ENCODE results near the gene IQCK. TPM values are rescaled to one million over a fixed set of nuclear protein-coding genes. Genes with fewer than 3 reads are reported as not detected.

IQCK gene
- polyA plus RNA-seq, 3 donors = 0.52 to 1.2 (median 0.58) TPM

GRCh38 chr16:19697756-19698318 lies 20.2 kb upstream of the IQCK start:
- no peak overlapping the region for H3K4me2 ChIP-seq (replicated peaks; ENCODE audit: extremely low read depth, low read length, poor library complexity, severe bottlenecking)
- no peaks in the 10 kb centered on the region for H3K79me2 ChIP-seq (ENCODE audit: insufficient read depth, low read length)
- Mint-ChIP-seq H3K4me1 (peaks cover 16% of the 10 kb centered on the region), H3K27me3 (ENCODE audit: low read depth in 3 of 3) (peaks cover 0 to 3% (median 2%) of the 10 kb centered on the region in 3 donors), H3K4me3 (no peak overlapping the region), H3K36me3 (peaks cover 64 to 76% of the 10 kb centered on the region in 2 donors), H3K9me3 (no peaks in the 10 kb centered on the region), H3K27ac (peak overlapping the region in 2 of 7 donors; percentile 24 to 77)
- DNase-seq = no peak
- intact Hi-C loops (cut with micrococcal nuclease) = loop anchor here in 1 of 2 donors (5.0 kb wide), 1 partner anchor 39 kb away; no protein-coding TSS in a partner anchor
- no peak overlapping the region for H3K27ac ChIP-seq (ENCODE audit: low read depth in 1 of 2, low read length in 2 of 2)
- H3K36me3 ChIP-seq (replicated peaks in 1 of 2; ENCODE audit: control insufficient read depth in 1 of 2, insufficient read depth in 2 of 2, low read length in 2 of 2) = peaks cover 44 to 75% of the 10 kb centered on the region in 2 donors
- H3K9ac ChIP-seq (ENCODE audit: insufficient read depth, low read length, poor library complexity, severe bottlenecking) = no peak overlapping the region
- H4K20me1 ChIP-seq (ENCODE audit: insufficient read depth, low read length) = no peaks in the 10 kb centered on the region
- H3K4me3 ChIP-seq (replicated peaks in 1 of 3; ENCODE audit: low read depth in 2 of 3, low read length in 3 of 3) = no peak overlapping the region
- no peaks in the 10 kb centered on the region for H3K9me3 ChIP-seq (replicated peaks in 1 of 2; ENCODE audit: control insufficient read depth in 1 of 2, insufficient read depth in 1 of 2, low read length in 2 of 2)
- H3K4me1 ChIP-seq (ENCODE audit: control insufficient read depth in 1 of 2, insufficient read depth in 2 of 2, low read length in 2 of 2) = peaks cover 9 to 12% of the 10 kb centered on the region in 2 donors
- no peaks in the 10 kb centered on the region for H3K27me3 ChIP-seq (ENCODE audit: control insufficient read depth in 2 of 2, insufficient read depth in 2 of 2, low read length in 2 of 2)
- no peak for TF ChIP-seq CTCF (IDR thresholded peaks at IDR 0.05)
- no peak overlapping the region for H2AFZ ChIP-seq (ENCODE audit: insufficient read depth, low read depth, low read length, poor library complexity, severe bottlenecking)
- 95% methylated on average over 5 of the region's 8 CpGs for WGBS (ENCODE audit: insufficient coverage)

DNA sequence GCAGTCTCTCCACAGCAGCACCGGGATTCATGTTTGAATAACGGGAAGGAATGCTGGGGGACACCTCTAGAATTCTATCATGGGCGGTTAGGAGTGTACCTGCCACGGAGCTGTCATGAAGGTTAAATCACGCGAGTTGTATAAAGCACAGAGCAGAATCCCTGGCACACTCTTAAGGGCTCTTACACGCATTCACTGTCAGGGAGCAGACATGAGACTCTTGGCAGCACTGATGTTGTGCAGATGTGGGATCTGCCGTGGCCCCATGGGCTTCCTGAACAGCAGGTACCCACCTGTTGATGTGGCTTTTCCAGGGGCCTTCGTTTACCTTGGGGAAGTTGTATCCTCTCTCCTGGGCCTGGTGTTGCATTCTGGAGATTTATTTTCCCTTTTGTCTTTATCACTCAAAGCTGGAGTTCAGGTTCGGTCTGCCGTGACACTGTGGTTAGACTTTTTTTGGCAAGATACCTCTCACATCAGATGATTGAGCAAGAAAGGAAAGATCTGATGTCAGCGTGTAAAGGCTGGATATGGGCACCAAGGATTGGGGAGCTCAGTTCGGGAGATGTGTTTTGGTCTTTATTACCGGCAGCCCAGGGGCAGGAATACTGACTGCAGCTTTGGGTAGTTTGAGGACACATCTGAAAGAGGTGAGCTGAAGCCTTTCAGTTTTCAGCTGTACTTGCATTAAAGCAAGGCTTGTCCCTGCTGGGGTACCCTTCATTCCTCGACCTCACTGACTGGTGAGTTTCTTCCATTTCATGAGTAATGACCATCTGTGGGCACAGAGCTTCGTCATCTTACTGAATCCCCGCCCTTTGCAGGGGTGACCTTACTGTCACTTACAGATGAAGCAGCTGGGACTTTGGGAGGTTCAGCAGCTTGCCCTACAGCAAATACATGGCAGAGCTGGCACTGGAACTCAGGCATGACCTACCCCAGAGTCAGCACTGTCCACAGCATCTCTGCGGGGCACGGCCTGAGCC lies 19.3 kb upstream of the IQCK start:
- H3K4me2 ChIP-seq (replicated peaks; ENCODE audit: extremely low read depth, low read length, poor library complexity, severe bottlenecking) = no peak overlapping the region
- H3K36me3 Mint-ChIP-seq = peaks cover 65 to 76% of the 10 kb centered on the region in 2 donors
- H3K27ac Mint-ChIP-seq = peak overlapping the region in 3 of 7 donors; percentile 24 to 77 (median 59)
- H3K27me3 ChIP-seq (ENCODE audit: control insufficient read depth in 2 of 2, insufficient read depth in 2 of 2, low read length in 2 of 2) = no peaks in the 10 kb centered on the region
- WGBS (ENCODE audit: insufficient coverage) = 94% methylated on average over 15 of the region's 19 CpGs
- H3K27me3 Mint-ChIP-seq (ENCODE audit: low read depth in 3 of 3) = peaks cover 0 to 3% (median 2%) of the 10 kb centered on the region in 3 donors
- intact Hi-C loops (cut with micrococcal nuclease) = loop anchor here in 1 of 2 donors (5.0 kb wide), 1 partner anchor 39 kb away; no protein-coding TSS in a partner anchor
- H3K36me3 ChIP-seq (replicated peaks in 1 of 2; ENCODE audit: control insufficient read depth in 1 of 2, insufficient read depth in 2 of 2, low read length in 2 of 2) = peaks cover 46 to 77% of the 10 kb centered on the region in 2 donors
- no peak overlapping the region for H3K9ac ChIP-seq (ENCODE audit: insufficient read depth, low read length, poor library complexity, severe bottlenecking)
- H4K20me1 ChIP-seq (ENCODE audit: insufficient read depth, low read length) = no peaks in the 10 kb centered on the region
- no peak for DNase-seq
- peaks cover 23% of the 10 kb centered on the region for H3K4me1 Mint-ChIP-seq
- no peak for TF ChIP-seq CTCF (IDR thresholded peaks at IDR 0.05)
- no peak overlapping the region for H3K4me3 Mint-ChIP-seq
- peaks cover 17 to 18% of the 10 kb centered on the region in 2 donors for H3K4me1 ChIP-seq (ENCODE audit: control insufficient read depth in 1 of 2, insufficient read depth in 2 of 2, low read length in 2 of 2)
- H2AFZ ChIP-seq (ENCODE audit: insufficient read depth, low read depth, low read length, poor library complexity, severe bottlenecking) = no peak overlapping the region
- no peaks in the 10 kb centered on the region for H3K9me3 ChIP-seq (replicated peaks in 1 of 2; ENCODE audit: control insufficient read depth in 1 of 2, insufficient read depth in 1 of 2, low read length in 2 of 2)
- H3K4me3 ChIP-seq (replicated peaks in 1 of 3; ENCODE audit: low read depth in 2 of 3, low read length in 3 of 3) = no peak overlapping the region
- no peak overlapping the region for H3K27ac ChIP-seq (ENCODE audit: low read depth in 1 of 2, low read length in 2 of 2)
- H3K9me3 Mint-ChIP-seq = no peaks in the 10 kb centered on the region
- no peaks in the 10 kb centered on the region for H3K79me2 ChIP-seq (ENCODE audit: insufficient read depth, low read length)
